SKM-1 treated with dmso at 0.1 percent for 144 hours (cell line): ENCODE measurements around the gene TMEM59.
"Not testable (repeated sequence)": the region's sequence is repeated elsewhere in the genome, so short reads cannot be mapped to it uniquely, and the experiment has no call there.

Experiments
- DNase-seq: peaks from one replicate; lab custom pipeline; 2025; ENCODE audit not compliant: unreplicated experiment; lab: John Stamatoyannopoulos, UW

The TMEM59 gene

GRCh38 chr1:54053745-54054437, 887 bp upstream of the TMEM59 start:
- no peak for DNase-seq

DNA sequence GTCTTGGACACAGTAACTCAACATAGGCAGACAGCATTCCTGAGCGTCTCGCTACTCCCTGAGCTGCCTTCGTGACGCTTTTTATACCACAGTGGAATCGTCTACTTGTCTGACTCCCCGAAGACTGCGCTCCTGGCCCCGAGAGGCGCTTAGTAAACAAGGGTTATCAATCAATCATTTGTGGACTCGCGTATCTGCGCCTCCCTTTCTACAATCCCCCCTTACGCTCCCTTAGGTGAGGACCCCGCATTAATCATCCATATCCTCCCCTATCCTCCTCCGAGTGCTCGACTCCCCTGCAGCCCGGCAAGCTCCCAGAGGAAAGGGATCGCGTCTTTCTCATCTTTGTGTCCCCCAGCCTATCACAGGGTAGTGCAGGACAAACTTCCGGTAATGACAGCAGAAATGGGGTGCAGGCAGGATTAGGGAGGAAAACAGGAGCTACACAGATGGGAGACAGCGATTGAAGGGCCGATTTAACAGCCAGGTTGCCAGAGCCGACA, 522 bp downstream of the TMEM59 start:
- DNase-seq: peak; percentile 3

DNA sequence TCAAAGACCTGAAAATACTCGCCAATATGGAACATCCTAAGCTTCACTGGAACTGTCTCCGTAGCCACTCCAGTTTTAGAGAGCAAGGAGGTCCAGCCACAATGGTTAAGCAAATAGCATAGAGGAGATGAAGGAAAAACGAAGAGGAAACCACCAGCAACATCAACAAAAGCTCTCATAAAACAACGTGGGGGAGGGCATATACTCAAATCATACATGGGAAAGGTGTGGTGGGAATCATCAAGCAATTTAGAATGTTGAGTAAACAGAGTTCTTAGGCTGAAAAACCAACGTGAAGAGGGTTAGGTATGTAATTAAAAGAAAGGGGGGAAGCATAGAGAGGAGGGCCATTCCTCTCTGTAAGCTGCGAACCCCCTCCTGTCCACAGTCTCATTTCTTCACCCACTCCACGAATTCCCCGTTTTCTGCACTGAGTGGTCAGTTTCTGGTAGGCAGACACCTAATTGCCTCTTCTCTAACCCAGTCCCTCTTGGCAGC, 1.0 kb downstream of the TMEM59 start:
- DNase-seq: no peak

DNA sequence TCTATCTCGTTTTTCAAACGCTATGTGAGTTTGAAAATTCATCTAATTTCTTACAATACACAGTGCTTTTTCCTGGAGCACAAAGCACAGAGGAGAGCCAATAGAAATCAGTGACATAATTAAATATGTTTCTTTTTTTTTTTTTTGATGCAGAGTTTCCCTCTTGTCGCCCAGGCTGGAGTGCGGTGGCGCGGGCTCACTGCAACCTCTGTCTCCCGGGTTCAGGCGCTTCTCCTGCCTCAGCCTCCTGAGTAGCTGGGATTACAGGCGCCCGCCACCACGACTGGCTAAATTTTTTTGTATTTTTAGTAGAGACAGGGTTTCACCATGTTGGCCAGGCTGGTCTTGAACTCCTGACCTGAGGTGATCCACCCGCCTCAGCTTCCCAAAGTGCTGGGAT, 2.6 kb downstream of the TMEM59 start:
- not testable (repeated sequence) for DNase-seq

GRCh38 chr1:54047384-54048305, 5.4 kb downstream of the TMEM59 start:
- no peak for DNase-seq

DNA sequence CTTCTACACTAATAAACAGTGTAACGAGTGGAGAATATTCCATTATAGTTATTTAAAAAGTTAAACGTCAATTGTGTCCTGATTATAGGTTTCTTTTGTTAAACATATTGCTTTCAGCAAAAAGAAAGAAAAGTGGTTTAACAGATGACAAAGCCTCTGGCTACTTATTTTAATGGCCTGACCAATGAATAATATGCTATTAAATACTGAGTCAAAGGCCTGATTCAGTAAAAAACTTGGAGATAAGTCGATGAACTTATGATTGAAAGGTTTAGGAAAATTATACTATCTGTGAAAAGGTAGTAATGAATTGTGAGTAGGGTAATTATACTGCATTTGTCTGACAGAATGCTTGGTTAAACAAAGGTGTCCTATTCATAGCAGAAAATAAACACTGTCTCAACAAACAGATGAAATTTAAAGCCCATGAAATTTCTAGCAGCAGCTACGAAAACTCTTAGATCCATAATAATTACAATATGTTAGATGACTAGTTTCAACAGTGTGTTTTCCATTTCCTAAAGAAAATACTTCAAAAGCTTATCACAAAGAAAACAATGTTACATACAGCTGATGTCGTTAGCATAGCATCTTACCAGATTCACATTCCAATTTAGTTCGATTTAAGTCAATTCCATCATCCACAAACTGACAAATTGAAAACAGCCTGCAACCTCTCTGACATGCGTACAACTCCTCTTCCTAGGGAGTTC, 6.2 kb downstream of the TMEM59 start:
- no peak for DNase-seq

DNA sequence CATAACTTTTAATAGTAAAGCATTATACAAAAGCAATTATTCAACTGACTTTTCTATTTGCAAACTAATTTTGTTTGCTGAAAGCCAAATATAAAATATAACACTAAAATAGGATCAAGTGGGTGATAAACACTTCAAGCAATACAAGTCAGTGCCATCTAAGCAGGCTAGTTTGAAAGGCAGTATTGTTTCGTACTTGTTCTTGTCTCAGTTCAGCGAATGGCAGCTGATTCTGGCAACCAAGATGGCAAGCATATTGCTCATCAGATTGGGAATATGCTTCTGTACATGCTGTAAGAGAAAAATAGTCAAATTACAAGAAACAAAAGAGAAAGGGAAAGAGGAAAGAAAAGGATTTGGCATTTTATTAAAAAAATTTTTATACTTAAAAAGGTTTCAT, 7.5 kb downstream of the TMEM59 start:
- no peak for DNase-seq

GRCh38 chr1:54041806-54042205, 11.2 kb downstream of the TMEM59 start:
- DNase-seq: no peak

- DNase-seq: no peak
These were observed 15.5 kb downstream of the TMEM59 start for GRCh38 chr1:54037476-54037875.

- no peak for DNase-seq
These were observed 24.4 kb downstream of the TMEM59 start for GRCh38 chr1:54028306-54029251.

DNA sequence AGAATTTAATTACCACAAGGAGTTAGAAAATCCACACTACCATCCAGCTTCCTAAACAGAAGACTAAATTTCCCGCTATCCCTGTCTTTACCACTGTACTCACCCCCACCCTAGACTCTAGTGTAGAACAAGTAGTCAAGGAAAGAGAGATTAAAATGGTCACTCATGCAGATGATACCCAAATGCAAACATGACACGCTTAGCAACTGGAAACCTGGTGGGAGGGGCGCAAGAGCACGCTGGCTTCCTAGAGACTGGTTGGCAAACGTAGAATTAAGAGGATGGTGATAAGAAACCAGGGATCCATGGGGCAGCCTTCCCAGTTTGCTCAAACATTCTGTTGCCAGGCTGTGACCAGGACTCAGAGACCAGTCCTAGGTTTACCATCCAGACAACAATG, 25.2 kb downstream of the TMEM59 start:
- DNase-seq: no peak

- DNase-seq: not testable (repeated sequence)
These were observed 28.2 kb downstream of the TMEM59 start for GRCh38 chr1:54024811-54025210.

DNA sequence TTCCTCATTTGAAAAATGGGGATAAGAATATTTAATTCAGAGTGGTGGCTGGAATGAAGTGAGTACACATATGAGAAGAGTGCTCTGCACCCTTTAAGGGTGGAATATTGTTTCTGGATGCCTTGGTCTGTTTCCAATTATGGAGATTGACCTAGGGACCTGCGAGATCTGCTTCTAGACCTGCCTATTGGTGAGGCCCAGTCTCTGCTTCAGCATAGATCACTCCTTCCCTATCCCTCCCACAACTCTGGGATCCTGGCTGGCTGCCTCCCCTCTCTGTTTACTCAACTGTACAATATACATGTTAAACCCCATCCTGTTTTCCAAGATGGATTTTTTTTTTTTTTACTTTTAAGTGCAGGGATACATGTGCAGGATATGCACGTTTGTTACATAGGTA, 28.6 kb downstream of the TMEM59 start:
- no peak for DNase-seq

DNA sequence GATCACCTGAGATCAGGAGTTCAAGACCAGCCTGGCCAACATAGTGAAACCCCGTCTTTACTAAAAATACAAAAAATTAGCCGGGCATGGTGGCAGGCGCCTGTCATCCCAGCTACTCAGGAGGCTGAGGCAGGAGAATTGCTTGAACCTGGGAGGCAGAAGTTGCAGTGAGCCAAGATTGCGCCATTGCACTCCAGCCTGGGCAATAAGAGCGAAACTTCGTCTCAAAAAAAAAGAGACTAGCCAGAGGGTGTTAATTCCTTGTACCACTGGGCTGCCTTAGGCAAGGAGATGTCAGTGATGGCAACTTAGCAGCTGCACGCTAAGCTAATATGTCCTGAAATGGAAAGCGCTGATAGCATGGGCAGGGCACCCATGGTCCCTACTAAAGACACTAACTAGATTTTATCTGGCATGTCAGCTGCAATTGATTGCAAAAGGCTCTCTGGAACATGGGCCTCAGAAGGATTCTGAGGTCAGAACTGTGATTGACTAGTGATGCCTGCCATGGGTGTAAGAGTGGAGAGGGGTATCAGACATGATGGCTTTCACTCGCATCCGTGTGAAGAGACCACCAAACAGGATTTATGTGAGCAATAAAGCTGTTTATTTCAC, 33.3 kb downstream of the TMEM59 start:
- DNase-seq: not testable (repeated sequence)

DNA sequence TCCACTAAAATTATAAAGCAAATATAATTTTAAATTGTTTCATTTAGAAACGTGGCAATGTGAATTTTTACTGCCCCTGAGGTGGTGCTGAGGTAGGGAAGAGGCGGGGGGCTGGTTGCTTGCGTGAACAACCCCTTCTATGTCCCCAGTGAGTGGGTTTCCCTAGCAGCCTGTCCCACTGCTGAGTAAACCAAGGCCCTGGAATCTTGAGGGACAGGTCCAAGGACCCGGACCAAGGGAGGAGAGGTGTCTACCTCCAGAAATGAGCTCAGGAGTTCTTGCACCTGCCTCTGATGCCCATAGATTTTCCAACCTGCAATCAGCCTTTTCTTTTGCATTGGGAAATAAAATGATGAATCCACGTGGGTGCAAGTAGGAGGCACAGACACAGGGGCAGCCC, 34.4 kb downstream of the TMEM59 start:
- DNase-seq: no peak

GRCh38 chr1:54017979-54018378, 35.0 kb downstream of the TMEM59 start, which contains the start of gene LDLRAD1:
TSS of gene LDLRAD1 (minus strand) at chr1:54018186. CDS start at chr1:54018112, 74 bp downstream.
- DNase-seq: no peak

GRCh38 chr1:54016343-54017282, 36.4 kb downstream of the TMEM59 start:
- no peak for DNase-seq

- no peak for DNase-seq
These were observed 38.9 kb downstream of the TMEM59 start for GRCh38 chr1:54014009-54014629.
